M059J (cell line): ENCODE measurements around the gene CRIP3. TPM values are rescaled to one million over a fixed set of nuclear protein-coding genes. Genes with fewer than 3 reads are reported as not detected.

Experiments used
- DNase-seq: peaks from one replicate; pipeline ENCODE4 v3.0.0-alpha.2; 2012; ENCODE audit warnings: low read depth
- total RNA-seq: library from RNA; depleted of rRNA; stranded (reverse); fragments of >200 nt; shearing (Covaris generic); gene quantifications from 2 replicates; pipeline ENCODE4 v1.2.3, GENCODE V29; 2014

Gene CRIP3
- total RNA-seq, 1 experiment from 2014 or later, result not detected

- no peak for DNase-seq
These were observed 34.3 kb downstream of the CRIP3 start for GRCh38 chr6:43274127-43274915.

GRCh38 chr6:43273707-43274106, 34.9 kb downstream of the CRIP3 start:
- no peak for DNase-seq

- no peak for DNase-seq
These were observed 36.7 kb downstream of the CRIP3 start for GRCh38 chr6:43271944-43272343.

- DNase-seq, result no peak
These were observed 37.4 kb downstream of the CRIP3 start for GRCh38 chr6:43271103-43271815.

GRCh38 chr6:43269273-43270007, 39.2 kb downstream of the CRIP3 start:
- DNase-seq, result no peak

GRCh38 chr6:43268782-43269272, 39.8 kb downstream of the CRIP3 start:
- no peak for DNase-seq

- DNase-seq, result no peak
These were observed 40.3 kb downstream of the CRIP3 start for GRCh38 chr6:43268355-43268700.

- no peak for DNase-seq
These were observed 40.8 kb downstream of the CRIP3 start for GRCh38 chr6:43267619-43268354.

- DNase-seq, result no peak
These were observed 43.1 kb downstream of the CRIP3 start for GRCh38 chr6:43265564-43265963.

GRCh38 chr6:43264599-43265145, 44.0 kb downstream of the CRIP3 start:
- no peak for DNase-seq

- peak; percentile 73 for DNase-seq
These were observed 45.1 kb downstream of the CRIP3 start for GRCh38 chr6:43263314-43264178.

GRCh38 chr6:43262780-43263313, 45.8 kb downstream of the CRIP3 start:
- no peak for DNase-seq

- DNase-seq, result peak; percentile 17
These were observed 46.4 kb downstream of the CRIP3 start for GRCh38 chr6:43262000-43262779.

- DNase-seq, result no peak
These were observed 47.4 kb downstream of the CRIP3 start for GRCh38 chr6:43261198-43261597.

GRCh38 chr6:43260791-43261190, 47.8 kb downstream of the CRIP3 start:
- DNase-seq, result no peak

- no peak for DNase-seq
These were observed 49.6 kb downstream of the CRIP3 start for GRCh38 chr6:43258807-43259686.

- DNase-seq, result no peak
These were observed 50.4 kb downstream of the CRIP3 start for GRCh38 chr6:43258180-43258579.
